K562 (cell line): ENCODE data around the gene LMO2. TPM values are rescaled to one million over a fixed set of nuclear protein-coding genes. Genes with fewer than 3 reads are reported as not detected.

Experiments
- ATAC-seq: fragments of 200-7000 bp; cut with Tn5 transposase; 3 replicates; pipeline ENCODE4 v1.9.1; 2020; ENCODE audit warnings: moderate library complexity
- BruUV-seq: library from RNA; stranded (reverse); fragments of 400-500 nt; replicated peaks from 2 replicates; lab custom pipeline; 2021; lab: Mats Ljungman, UMichigan
- CTCF ChIA-PET: fragments of 300-600 bp; formaldehyde crosslinking; extraction: SDS; loops from one replicate; lab custom pipeline; 2021; ENCODE audit warnings: low intra/inter-chr PET ratio; lab: Yijun Ruan, JAX
- POLR2A ChIA-PET: fragments of 300-600, 350-650 bp; sonication (Branson Sonifier 250); formaldehyde crosslinking; extraction: SDS; loops from one replicate; lab custom pipeline; 2021; ENCODE audit warnings: antibody characterized with exemption, inconsistent platforms; lab: Yijun Ruan, JAX
- DNase-seq, 4 experiments: peaks; one replicate each; pipeline versions ENCODE4 v3.0.0 to v3.0.0-alpha.2; 2011 to 2018; ENCODE audit warnings: low spot score in 3 of 4, mixed read lengths in 3 of 4; ENCODE audit errors: extremely low read depth in 1 of 4
- FAIRE-seq: peaks from 2 replicates; lab custom pipeline; 2011; peaks lifted over from hg19 to GRCh38; lab: Jason Lieb, UNC
- H2AFZ ChIP-seq: 2 replicates; pipeline ENCODE4 v1.6.0; 2011; ENCODE audit warnings: low read depth, low read length, control low read depth, inconsistent platforms
- H3K27ac ChIP-seq: fragments of 200-600 bp; 3 replicates; pipeline ENCODE4 v1.8.0; 2011; ENCODE audit warnings: low read depth, mild to moderate bottlenecking, control low read depth, inconsistent platforms, low read length, moderate library complexity, mixed read lengths; ENCODE audit errors: extremely low read depth
- H3K27me3 ChIP-seq, 2 experiments: fragments of 300-600 bp in 1 of 2; 2 replicates in 1 of 2; 3 replicates in 1 of 2; pipeline versions ENCODE4 v1.6.0 to v1.8.0; 2011; ENCODE audit warnings: inconsistent platforms in 2 of 2, low read length in 2 of 2, mild to moderate bottlenecking in 1 of 2, mixed read lengths in 1 of 2, moderate library complexity in 1 of 2; ENCODE audit not compliant: control insufficient read depth in 2 of 2, insufficient read depth in 2 of 2
- H3K36me3 ChIP-seq: fragments of 300-600 bp; 3 replicates; pipeline ENCODE4 v1.8.0; 2011; ENCODE audit warnings: mild to moderate bottlenecking, low read length, inconsistent platforms; ENCODE audit not compliant: control insufficient read depth, insufficient read depth
- H3K4me1 ChIP-seq, 2 experiments: fragments of 200-600 bp in 1 of 2; replicated peaks in 1 of 2; 2 replicates in 1 of 2; 3 replicates in 1 of 2; pipeline versions ENCODE4 v1.5.1 to v1.8.0; 2011; ENCODE audit warnings: inconsistent platforms in 2 of 2, low read length in 2 of 2, mild to moderate bottlenecking in 1 of 2, mixed read lengths in 1 of 2, moderate library complexity in 1 of 2; ENCODE audit not compliant: control insufficient read depth in 2 of 2, insufficient read depth in 2 of 2
- H3K4me2 ChIP-seq: 2 replicates; pipeline ENCODE4 v1.6.1; 2011; ENCODE audit warnings: low read length, control low read depth, inconsistent platforms, mixed read lengths; ENCODE audit not compliant: insufficient read depth
- H3K4me3 ChIP-seq: fragments of 200-600 bp; sonication (generic), shearing (Covaris generic); 2 replicates; pipeline ENCODE4 v1.5.1; 2016; ENCODE audit warnings: control low read depth, inconsistent platforms
- H3K79me2 ChIP-seq: fragments of 200-600 bp; 3 replicates; pipeline ENCODE4 v1.8.0; 2011; ENCODE audit warnings: low read length, inconsistent platforms; ENCODE audit not compliant: control insufficient read depth, insufficient read depth
- H3K9ac ChIP-seq, 2 experiments: 2 replicates each; pipeline versions ENCODE4 v1.6.0 to v1.6.1; 2011; ENCODE audit warnings: low read depth in 2 of 2, low read length in 2 of 2, control low read depth in 1 of 2, inconsistent platforms in 1 of 2, mild to moderate bottlenecking in 1 of 2, mixed read lengths in 1 of 2; ENCODE audit not compliant: insufficient read depth in 1 of 2
- H3K9me1 ChIP-seq: one replicate; pipeline ENCODE4 v1.6.0; 2011; ENCODE audit warnings: inconsistent platforms, mild to moderate bottlenecking, low read length, moderate library complexity; ENCODE audit not compliant: control insufficient read depth, insufficient read depth
- H3K9me3 ChIP-seq: replicated peaks from 2 replicates; pipeline ENCODE4 v1.5.1; 2011; ENCODE audit warnings: low read depth, low read length, inconsistent platforms; ENCODE audit not compliant: control insufficient read depth, insufficient read depth
- H4K20me1 ChIP-seq: replicated peaks from 2 replicates; pipeline ENCODE4 v1.6.1; 2011; ENCODE audit warnings: low read length, inconsistent platforms, mixed read lengths; ENCODE audit not compliant: control insufficient read depth, insufficient read depth
- NCOR1 ChIP-seq: fragments of 450-650 bp; IDR thresholded peaks from 2 replicates; pipeline ENCODE4 v1.6.1; 2016; ENCODE audit warnings: mild to moderate bottlenecking, moderate library complexity
- PHF21A ChIP-seq: fragments of 450-650 bp; IDR thresholded peaks from 2 replicates; pipeline ENCODE4 v1.6.1; 2017; ENCODE audit warnings: low read depth, borderline replicate concordance
- RFX5 ChIP-seq: IDR thresholded peaks from 2 replicates; pipeline ENCODE4 v1.6.1; 2011; ENCODE audit warnings: low read depth, mild to moderate bottlenecking, improper control_type of control experiment, low read length
- WGBS: fragments of 100-300 bp; shearing (Covaris generic); methylation state at CpG from one replicate; pipeline ENCODE4 v1.1.6; 2016; ENCODE audit warnings: low coverage, mixed read lengths; ENCODE audit not compliant: insufficient coverage; ENCODE audit errors: missing lambda C conversion rate; 5-methylcytosine and 5-hydroxymethylcytosine counted together
- in situ Hi-C: fragments of 300-500 bp; cut with MboI; formaldehyde crosslinking; loops from 4 replicates; pipeline ENCODE4 v1.15.0; 2018; ENCODE audit warnings: inconsistent platforms, mixed read lengths
- intact Hi-C: fragments of 100-400 bp; cut with micrococcal nuclease; formaldehyde crosslinking; loops from 2 replicates; pipeline ENCODE4 v1.14.2; 2022
- polyA plus RNA-seq, 8 experiments: library from polyadenylated mRNA; depleted of rRNA in 4 of 8; stranded (reverse) in 5 of 8; unstranded in 3 of 8; fragments of >200 nt; fragmentation: Nextera tagmentation in 2 of 8; fragmentation: Illumina TruSeq in 1 of 8; extraction: Ambion mirVana in 2 of 8; extraction: Trizol in 1 of 8; gene quantifications; 2 replicates each; pipeline versions ENCODE4 v1.2.1 to v1.2.3, GENCODE V29; 2011 to 2014; ENCODE audit warnings: inconsistent platforms in 1 of 8, missing spikeins in 1 of 8
- total RNA-seq, 7 experiments: library from RNA; depleted of rRNA in 6 of 7; stranded (reverse); fragments of >200 nt in 6 of 7; fragmentation: Illumina TruSeq in 2 of 7; extraction: Trizol in 2 of 7; gene quantifications; 2 replicates each; pipeline versions ENCODE4 v1.2.1 to v1.2.3, GENCODE V29; 2011 to 2021; ENCODE audit warnings: low replicate concordance in 1 of 7
- TF ChIP-seq, protein P1 (sequence below), 2 experiments: fragments of 450-650 bp in 1 of 2; sonication (generic) in 1 of 2; formaldehyde crosslinking in 1 of 2; IDR thresholded peaks in 1 of 2; conservative IDR thresholded peaks in 1 of 2; 2 replicates each; pipeline versions ENCODE4 v1.6.1 to v1.8.1; 2016 to 2023; ENCODE audit warnings: mild to moderate bottlenecking in 2 of 2, moderate library complexity in 2 of 2, inconsistent platforms in 1 of 2, missing genetic modification reagents in 1 of 2
- TF ChIP-seq, protein P2 (sequence below): fragments of 450-650 bp; IDR thresholded peaks from 2 replicates; pipeline ENCODE4 v1.6.1; 2016; ENCODE audit warnings: low read depth, mild to moderate bottlenecking, moderate library complexity

Gene LMO2
- total and polyA plus RNA-seq, 9 of the 15 experiments (the other 6 are each of a cell fraction or from before 2014, with no cell fraction given), result 6.9 to 126 (median 91.5) TPM

DNA sequence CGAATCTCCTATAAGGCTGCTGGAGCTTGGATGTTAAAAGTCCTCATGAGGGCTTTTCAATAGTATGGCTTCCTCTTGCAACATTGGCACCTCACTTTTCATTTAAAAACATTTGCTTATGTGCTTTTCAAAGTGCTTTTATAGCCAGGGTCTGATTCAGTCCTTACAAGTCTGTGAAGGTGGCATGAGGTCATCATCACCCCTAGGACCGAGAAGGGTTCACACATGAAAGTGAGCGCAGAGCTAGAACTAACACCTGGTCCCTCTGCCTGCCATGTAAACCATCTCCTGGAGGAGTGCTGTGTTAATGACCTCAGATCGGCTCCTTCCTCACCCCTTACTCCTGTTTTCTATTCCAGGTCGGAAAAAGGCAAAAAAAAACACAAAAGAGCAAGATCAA, 12.2 kb upstream of the LMO2 start:
- H3K27me3 ChIP-seq, result no peaks in the 10 kb centered on the region
- in situ Hi-C loops (no loop called here), intact Hi-C loops (no loop called here)
- 65% methylated on average over 5 of the region's 5 CpGs for WGBS
- no peaks in the 10 kb centered on the region for H4K20me1 ChIP-seq
- H3K4me1 ChIP-seq, result peaks cover 5 to 15% of the 10 kb centered on the region in 2 experiments; a peak in 4 of 5 replicates
- H3K4me2 ChIP-seq, result no peak overlapping the region
- no peak overlapping the region for H3K27ac ChIP-seq
- BruUV-seq, result no TSS peak
- FAIRE-seq (no peak), ATAC-seq (peak; percentile 35; the same call in 2 of the 3 replicates), DNase-seq (no peak)
- no peak overlapping the region for H3K9ac ChIP-seq
- peaks cover 13% of the 10 kb centered on the region for H3K9me3 ChIP-seq
- TF ChIP-seq NCOR1 (no peak), PHF21A (no peak), RFX5 (no peak)
- TF ChIP-seq, protein P1, sequence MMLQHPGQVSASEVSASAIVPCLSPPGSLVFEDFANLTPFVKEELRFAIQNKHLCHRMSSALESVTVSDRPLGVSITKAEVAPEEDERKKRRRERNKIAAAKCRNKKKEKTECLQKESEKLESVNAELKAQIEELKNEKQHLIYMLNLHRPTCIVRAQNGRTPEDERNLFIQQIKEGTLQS (IDR thresholded peaks at IDR 0.05), result peak; percentile 60
- TF ChIP-seq, protein P1 (CRISPR knock-in tag; conservative IDR thresholded peaks at IDR 0.05), result no peak
- TF ChIP-seq, protein P2, sequence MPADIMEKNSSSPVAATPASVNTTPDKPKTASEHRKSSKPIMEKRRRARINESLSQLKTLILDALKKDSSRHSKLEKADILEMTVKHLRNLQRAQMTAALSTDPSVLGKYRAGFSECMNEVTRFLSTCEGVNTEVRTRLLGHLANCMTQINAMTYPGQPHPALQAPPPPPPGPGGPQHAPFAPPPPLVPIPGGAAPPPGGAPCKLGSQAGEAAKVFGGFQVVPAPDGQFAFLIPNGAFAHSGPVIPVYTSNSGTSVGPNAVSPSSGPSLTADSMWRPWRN, result no peak
- POLR2A ChIA-PET, result interaction anchor here (0.7 to 1.0 kb wide), 3 partner anchors 15 to 146 kb away, joined by 3 to 6 read pairs (median 3); no protein-coding TSS in a partner anchor
- H2AFZ ChIP-seq, result peak overlapping the region; percentile 59; the same call in 1 of the 2 replicates
- no peaks in the 10 kb centered on the region for H3K36me3 ChIP-seq
- no peaks in the 10 kb centered on the region for H3K9me1 ChIP-seq
- H3K79me2 ChIP-seq, result no peaks in the 10 kb centered on the region
- no peak overlapping the region for H3K4me3 ChIP-seq
- CTCF ChIA-PET, result no interaction called here
